ENCODE data around the gene ZNF777.

The ZNF777 gene

DNA sequence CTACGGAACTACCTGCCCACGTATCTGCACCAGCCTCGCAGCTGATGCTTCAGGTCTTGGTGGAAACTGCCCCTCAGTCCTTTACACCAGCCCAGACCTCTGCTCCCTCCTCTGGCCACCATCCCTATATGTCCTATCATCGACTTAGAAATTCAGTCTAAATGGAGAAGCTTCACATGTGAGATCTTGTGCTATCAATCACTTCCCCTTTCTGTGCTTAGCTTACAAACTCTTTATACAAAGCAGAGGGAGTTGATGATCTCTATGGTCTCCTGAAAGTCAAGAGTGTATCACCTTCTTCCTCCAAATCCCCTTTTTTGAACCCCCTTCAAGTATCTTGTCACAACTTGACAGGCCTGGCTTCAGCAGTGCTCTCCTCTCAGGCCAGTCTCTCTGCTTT, 30.7 kb downstream of the ZNF777 start (continued):
- TF ChIP-seq ZNF530 (tag by site-specific recombination; IDR thresholded peaks at IDR 0.05; ENCODE audit: low read depth) (no peak), BCL11A (tag by site-specific recombination; IDR thresholded peaks at IDR 0.05; ENCODE audit: low read depth) (no peak), ZNF777 (tag by site-specific recombination; IDR thresholded peaks at IDR 0.05; ENCODE audit: borderline replicate concordance) (no peak), ZNF792 (tag by site-specific recombination; IDR thresholded peaks at IDR 0.05) (no peak)

DNA sequence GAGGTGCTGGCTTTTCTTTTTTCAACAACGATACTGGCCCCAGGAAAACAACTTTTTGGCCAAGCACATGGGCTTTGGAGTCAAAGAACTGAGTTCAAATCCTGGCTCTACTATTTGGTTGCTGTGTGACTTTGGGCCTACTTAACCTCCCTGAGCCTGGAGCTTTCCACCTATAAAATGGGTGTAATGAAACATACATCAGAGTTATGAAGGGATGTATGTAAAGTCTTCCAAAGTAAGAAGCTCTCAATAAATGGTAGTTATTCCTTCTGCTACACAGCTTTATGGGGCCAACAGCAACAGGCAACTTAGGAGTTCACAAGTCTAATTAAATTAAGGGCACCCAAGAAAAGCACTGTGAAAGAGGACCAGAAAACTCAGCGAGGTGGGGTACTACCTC, 33.0 kb downstream of the ZNF777 start:
- H3K9me3 ChIP-seq (ENCODE audit: control insufficient read depth, insufficient read depth, low read depth, low read length) = no peaks in the 10 kb centered on the region
- H3K4me1 ChIP-seq (ENCODE audit: control insufficient read depth, insufficient read depth, low read length) = no peaks in the 10 kb centered on the region
- no peak overlapping the region for H3K4me3 ChIP-seq (ENCODE audit: low read depth, low read length)
- TF ChIP-seq, protein P1, sequence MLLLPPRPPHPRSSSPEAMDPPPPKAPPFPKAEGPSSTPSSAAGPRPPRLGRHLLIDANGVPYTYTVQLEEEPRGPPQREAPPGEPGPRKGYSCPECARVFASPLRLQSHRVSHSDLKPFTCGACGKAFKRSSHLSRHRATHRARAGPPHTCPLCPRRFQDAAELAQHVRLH (tag by site-specific recombination; IDR thresholded peaks at IDR 0.05) = no peak
- TF ChIP-seq KLF16 (tag by site-specific recombination; IDR thresholded peaks at IDR 0.05) (no peak), EGR2 (tag by site-specific recombination; IDR thresholded peaks at IDR 0.05; ENCODE audit: low read depth) (no peak), ZNF391 (tag by site-specific recombination; IDR thresholded peaks at IDR 0.05; ENCODE audit: borderline replicate concordance, low read depth) (no peak), BCL11A (tag by site-specific recombination; IDR thresholded peaks at IDR 0.05; ENCODE audit: low read depth) (no peak), ZNF473 (tag by site-specific recombination; IDR thresholded peaks at IDR 0.05) (no peak)
- TF ChIP-seq, protein P2, sequence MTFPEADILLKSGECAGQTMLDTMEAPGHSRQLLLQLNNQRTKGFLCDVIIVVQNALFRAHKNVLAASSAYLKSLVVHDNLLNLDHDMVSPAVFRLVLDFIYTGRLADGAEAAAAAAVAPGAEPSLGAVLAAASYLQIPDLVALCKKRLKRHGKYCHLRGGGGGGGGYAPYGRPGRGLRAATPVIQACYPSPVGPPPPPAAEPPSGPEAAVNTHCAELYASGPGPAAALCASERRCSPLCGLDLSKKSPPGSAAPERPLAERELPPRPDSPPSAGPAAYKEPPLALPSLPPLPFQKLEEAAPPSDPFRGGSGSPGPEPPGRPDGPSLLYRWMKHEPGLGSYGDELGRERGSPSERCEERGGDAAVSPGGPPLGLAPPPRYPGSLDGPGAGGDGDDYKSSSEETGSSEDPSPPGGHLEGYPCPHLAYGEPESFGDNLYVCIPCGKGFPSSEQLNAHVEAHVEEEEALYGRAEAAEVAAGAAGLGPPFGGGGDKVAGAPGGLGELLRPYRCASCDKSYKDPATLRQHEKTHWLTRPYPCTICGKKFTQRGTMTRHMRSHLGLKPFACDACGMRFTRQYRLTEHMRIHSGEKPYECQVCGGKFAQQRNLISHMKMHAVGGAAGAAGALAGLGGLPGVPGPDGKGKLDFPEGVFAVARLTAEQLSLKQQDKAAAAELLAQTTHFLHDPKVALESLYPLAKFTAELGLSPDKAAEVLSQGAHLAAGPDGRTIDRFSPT (tag by site-specific recombination; IDR thresholded peaks at IDR 0.05) = no peak
- POLR2A ChIA-PET = no interaction called here
- H3K36me3 ChIP-seq (ENCODE audit: control insufficient read depth in 2 of 2, insufficient read depth in 1 of 2, low read length in 2 of 2) = peaks cover 0 to 26% of the 10 kb centered on the region in 2 experiments; a peak in 1 of 3 replicates
- CTCF ChIA-PET = interaction anchor here (0.5 kb wide), 1 partner anchor 1812 kb away, joined by 5 read pairs; no protein-coding TSS in a partner anchor
- no peak overlapping the region for H3K27ac ChIP-seq (ENCODE audit: extremely low read depth, low read depth, low read length)

DNA sequence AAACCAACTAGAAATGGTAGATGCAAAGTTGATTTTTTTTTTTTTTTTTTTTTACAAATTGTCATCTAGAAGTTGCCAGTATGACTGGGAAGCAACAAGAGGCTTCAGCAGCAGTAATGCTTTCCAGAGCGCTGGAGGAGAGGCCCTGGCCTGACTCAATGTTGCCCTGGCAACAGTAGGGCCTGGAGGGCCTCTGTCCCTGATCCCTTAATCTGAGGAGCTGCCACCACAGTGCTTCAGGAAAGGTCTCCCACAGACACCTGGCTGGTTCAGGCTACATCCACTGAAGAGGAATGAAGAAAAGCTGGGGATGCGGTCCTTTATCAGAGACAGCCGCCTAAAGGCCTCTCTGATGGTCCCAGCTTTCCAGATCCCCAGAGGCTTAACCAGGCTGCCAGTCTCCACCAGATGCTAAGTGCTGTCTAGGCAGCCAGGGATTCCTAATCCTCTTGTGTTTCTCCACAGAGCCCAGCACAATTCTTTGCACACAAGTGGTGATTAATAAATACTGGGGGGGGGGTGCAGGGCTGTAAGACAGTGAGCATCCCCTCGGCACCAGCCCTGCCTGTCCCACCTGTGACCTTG, 33.7 kb downstream of the ZNF777 start:
- TF ChIP-seq, protein P3, sequence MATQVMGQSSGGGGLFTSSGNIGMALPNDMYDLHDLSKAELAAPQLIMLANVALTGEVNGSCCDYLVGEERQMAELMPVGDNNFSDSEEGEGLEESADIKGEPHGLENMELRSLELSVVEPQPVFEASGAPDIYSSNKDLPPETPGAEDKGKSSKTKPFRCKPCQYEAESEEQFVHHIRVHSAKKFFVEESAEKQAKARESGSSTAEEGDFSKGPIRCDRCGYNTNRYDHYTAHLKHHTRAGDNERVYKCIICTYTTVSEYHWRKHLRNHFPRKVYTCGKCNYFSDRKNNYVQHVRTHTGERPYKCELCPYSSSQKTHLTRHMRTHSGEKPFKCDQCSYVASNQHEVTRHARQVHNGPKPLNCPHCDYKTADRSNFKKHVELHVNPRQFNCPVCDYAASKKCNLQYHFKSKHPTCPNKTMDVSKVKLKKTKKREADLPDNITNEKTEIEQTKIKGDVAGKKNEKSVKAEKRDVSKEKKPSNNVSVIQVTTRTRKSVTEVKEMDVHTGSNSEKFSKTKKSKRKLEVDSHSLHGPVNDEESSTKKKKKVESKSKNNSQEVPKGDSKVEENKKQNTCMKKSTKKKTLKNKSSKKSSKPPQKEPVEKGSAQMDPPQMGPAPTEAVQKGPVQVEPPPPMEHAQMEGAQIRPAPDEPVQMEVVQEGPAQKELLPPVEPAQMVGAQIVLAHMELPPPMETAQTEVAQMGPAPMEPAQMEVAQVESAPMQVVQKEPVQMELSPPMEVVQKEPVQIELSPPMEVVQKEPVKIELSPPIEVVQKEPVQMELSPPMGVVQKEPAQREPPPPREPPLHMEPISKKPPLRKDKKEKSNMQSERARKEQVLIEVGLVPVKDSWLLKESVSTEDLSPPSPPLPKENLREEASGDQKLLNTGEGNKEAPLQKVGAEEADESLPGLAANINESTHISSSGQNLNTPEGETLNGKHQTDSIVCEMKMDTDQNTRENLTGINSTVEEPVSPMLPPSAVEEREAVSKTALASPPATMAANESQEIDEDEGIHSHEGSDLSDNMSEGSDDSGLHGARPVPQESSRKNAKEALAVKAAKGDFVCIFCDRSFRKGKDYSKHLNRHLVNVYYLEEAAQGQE (tag by site-specific recombination; IDR thresholded peaks at IDR 0.05) = 0 out of 2 replicates have a peak, but pooled peaks have one; percentile 5
- TF ChIP-seq ZFP3 (tag by site-specific recombination; IDR thresholded peaks at IDR 0.05; ENCODE audit: low read depth) (no peak), ZBTB48 (tag by site-specific recombination; IDR thresholded peaks at IDR 0.05) (peak; percentile 64; the same call in 1 of the 2 replicates), SCRT2 (tag by site-specific recombination; IDR thresholded peaks at IDR 0.05) (0 out of 2 replicates have a peak, but pooled peaks have one; percentile 31)
- Histone ChIP-seq H3K4me3 (ENCODE audit: low read depth, low read length) (no peak overlapping the region), H3K4me1 (ENCODE audit: control insufficient read depth, insufficient read depth, low read length) (no peaks in the 10 kb centered on the region), H3K36me3 (ENCODE audit: control insufficient read depth in 2 of 2, insufficient read depth in 1 of 2, low read length in 2 of 2) (peaks cover 0 to 19% of the 10 kb centered on the region in 2 experiments; a peak in 1 of 3 replicates), H3K9me3 (ENCODE audit: control insufficient read depth, insufficient read depth, low read depth, low read length) (no peaks in the 10 kb centered on the region), H3K27ac (ENCODE audit: extremely low read depth, low read depth, low read length) (no peak overlapping the region)
- ChIA-PET CTCF (interaction anchor here (0.5 to 0.6 kb wide), 2 partner anchors 69 to 1812 kb away, joined by 3 to 5 read pairs; no protein-coding TSS in a partner anchor), POLR2A (no interaction called here)
